Liver (tissue), 9 donors: Measurements from ENCODE around the gene MAN2A1. TPM values are rescaled to one million over a fixed set of nuclear protein-coding genes. Genes with fewer than 3 reads are reported as not detected.

ENCODE experiments used
- DNase-seq: peaks from one replicate; pipeline ENCODE4 v3.0.0-alpha.2; 2017; ENCODE audit warnings: low spot score
- H3K27ac ChIP-seq, 2 donors: one replicate each; pipeline ENCODE4 v1.7.0; 2013; ENCODE audit warnings: inconsistent platforms in 2 of 2, low read length in 2 of 2, control low read depth in 1 of 2, low read depth in 1 of 2, mild to moderate bottlenecking in 1 of 2
- H3K27me3 ChIP-seq, 4 donors: one replicate each; pipeline versions ENCODE4 v1.6.1 to v1.7.0; 2013; ENCODE audit warnings: low read length in 3 of 4, inconsistent platforms in 1 of 4, mild to moderate bottlenecking in 1 of 4, moderate library complexity in 1 of 4; ENCODE audit not compliant: control insufficient read depth in 4 of 4, insufficient read depth in 4 of 4
- H3K36me3 ChIP-seq, 4 donors: one replicate each; pipeline versions ENCODE4 v1.6.1 to v1.7.0; 2013; ENCODE audit warnings: low read length in 3 of 4, mild to moderate bottlenecking in 3 of 4, low read depth in 1 of 4, moderate library complexity in 1 of 4; ENCODE audit not compliant: control insufficient read depth in 4 of 4, insufficient read depth in 3 of 4
- H3K4me1 ChIP-seq, 4 donors: one replicate each; pipeline versions ENCODE4 v1.6.1 to v1.7.0; 2013; ENCODE audit warnings: low read length in 3 of 4, mild to moderate bottlenecking in 3 of 4, moderate library complexity in 1 of 4; ENCODE audit not compliant: control insufficient read depth in 4 of 4, insufficient read depth in 4 of 4
- H3K4me3 ChIP-seq, 3 donors: one replicate each; pipeline versions ENCODE4 v1.6.1 to v1.7.0; 2013; ENCODE audit warnings: low read length in 3 of 3, control low read depth in 1 of 3, low read depth in 1 of 3, mild to moderate bottlenecking in 1 of 3
- H3K9ac ChIP-seq, 2 donors: one replicate each; pipeline ENCODE4 v1.7.0; 2013; ENCODE audit warnings: low read length in 2 of 2, mild to moderate bottlenecking in 2 of 2, moderate library complexity in 2 of 2, control low read depth in 1 of 2, low read depth in 1 of 2
- H3K9me3 ChIP-seq, 4 donors: one replicate each; pipeline versions ENCODE4 v1.6.1 to v1.7.0; 2013; ENCODE audit warnings: low read length in 3 of 4; ENCODE audit not compliant: control insufficient read depth in 4 of 4
- EGR1 ChIP-seq, 2 donors: IDR thresholded peaks; 2 replicates each; pipeline ENCODE4 v1.6.1; 2016 to 2018; ENCODE audit warnings: antibody characterized with exemption in 2 of 2, low read depth in 2 of 2
- FOXA1 ChIP-seq: IDR thresholded peaks from 2 replicates; pipeline ENCODE4 v1.6.1; 2016; ENCODE audit warnings: antibody characterized with exemption
- GABPA ChIP-seq, 2 donors: IDR thresholded peaks in 1 of 2; conservative IDR thresholded peaks in 1 of 2; 2 replicates each; pipeline ENCODE4 v1.6.1; 2016; ENCODE audit warnings: antibody characterized with exemption in 2 of 2, mild to moderate bottlenecking in 1 of 2, moderate library complexity in 1 of 2
- HNF4G ChIP-seq: IDR thresholded peaks from 2 replicates; pipeline ENCODE4 v1.6.1; 2016; ENCODE audit warnings: antibody characterized with exemption
- JUND ChIP-seq, 2 donors: IDR thresholded peaks; 2 replicates each; pipeline ENCODE4 v1.6.1; 2016; ENCODE audit warnings: antibody characterized with exemption in 2 of 2
- NR2F2 ChIP-seq: IDR thresholded peaks from 2 replicates; pipeline ENCODE4 v1.6.1; 2016; ENCODE audit warnings: antibody characterized with exemption
- RAD21 ChIP-seq, 2 donors: IDR thresholded peaks; 2 replicates each; pipeline ENCODE4 v1.6.1; 2016; ENCODE audit warnings: antibody characterized with exemption in 2 of 2, mild to moderate bottlenecking in 2 of 2
- RXRA ChIP-seq, 2 donors: IDR thresholded peaks; 2 replicates each; pipeline ENCODE4 v1.6.1; 2017 to 2018; ENCODE audit warnings: antibody characterized with exemption in 2 of 2, mild to moderate bottlenecking in 1 of 2
- SP1 ChIP-seq: IDR thresholded peaks from 2 replicates; pipeline ENCODE4 v1.6.1; 2018; ENCODE audit warnings: antibody characterized with exemption, mild to moderate bottlenecking
- TAF1 ChIP-seq: conservative IDR thresholded peaks from 2 replicates; pipeline ENCODE4 v1.6.1; 2016; ENCODE audit warnings: antibody characterized with exemption, mild to moderate bottlenecking
- YY1 ChIP-seq: IDR thresholded peaks from 2 replicates; pipeline ENCODE4 v1.6.1; 2016; ENCODE audit warnings: antibody characterized with exemption, mild to moderate bottlenecking
- ZBTB33 ChIP-seq: IDR thresholded peaks from 2 replicates; pipeline ENCODE4 v1.6.1; 2016; ENCODE audit warnings: antibody characterized with exemption
- WGBS: extraction: QIAGEN DNeasy Blood & Tissue Kit; methylation state at CpG from one replicate; pipeline ENCODE4 v1.1.7; 2013; 5-methylcytosine and 5-hydroxymethylcytosine counted together
- polyA plus RNA-seq, 2 donors: library from polyadenylated mRNA; stranded (reverse) in 1 of 2; unstranded in 1 of 2; fragments of 200-250 nt in 1 of 2; fragments of >200 nt in 1 of 2; fragmentation: Nextera tagmentation in 1 of 2; extraction: Ambion mirVana in 1 of 2; gene quantifications; one replicate each; pipeline versions ENCODE4 v1.2.1 to v1.2.3, GENCODE V29; 2013 to 2015
- total RNA-seq, 2 donors: library from RNA; depleted of rRNA; stranded (reverse); fragments of >200 nt; gene quantifications; one replicate each; pipeline ENCODE4 v1.2.3, GENCODE V29; 2014
- TF ChIP-seq, protein P1 (sequence below): IDR thresholded peaks from 2 replicates; pipeline ENCODE4 v1.6.1; 2016; ENCODE audit warnings: antibody characterized with exemption
- TF ChIP-seq, protein P2 (sequence below): IDR thresholded peaks from 2 replicates; pipeline ENCODE4 v1.6.1; 2016; ENCODE audit warnings: antibody characterized with exemption
- donor health status: healthy.
- donor health status: healthy.
- donor health status: healthy.
- donor health status: healthy.
- donor health status: healthy.

MAN2A1 gene
- total and polyA plus RNA-seq, 4 donors, result 21.4 to 82.8 (median 47.3) TPM

- TF ChIP-seq ZBTB33, result no peak
These were observed 51.7 kb downstream of the MAN2A1 start (continued) for GRCh38 chr5:109741390-109741789.

- Histone ChIP-seq H3K4me3 (no peak overlapping the region), H3K27me3 (no peaks in the 10 kb centered on the region), H3K36me3 (no peaks in the 10 kb centered on the region), H3K27ac (peak overlapping the region in 1 of 2 donors; percentile 47), H3K9me3 (no peaks in the 10 kb centered on the region), H3K4me1 (peaks cover 5 to 14% (median 9%) of the 10 kb centered on the region in 4 donors), H3K9ac (no peak overlapping the region)
- TF ChIP-seq YY1 (no peak), ZBTB33 (no peak), JUND (IDR thresholded peaks at IDR 0.05) (no peak), RAD21 (IDR thresholded peaks at IDR 0.05) (peak in 1 of 2 donors; percentile 8)
- TF ChIP-seq, protein P1, sequence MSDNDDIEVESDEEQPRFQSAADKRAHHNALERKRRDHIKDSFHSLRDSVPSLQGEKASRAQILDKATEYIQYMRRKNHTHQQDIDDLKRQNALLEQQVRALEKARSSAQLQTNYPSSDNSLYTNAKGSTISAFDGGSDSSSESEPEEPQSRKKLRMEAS, result no peak
- no peak for DNase-seq
- 37% methylated on average over 5 of the region's 5 CpGs for WGBS
These were observed 53.4 kb downstream of the MAN2A1 start for GRCh38 chr5:109743041-109743531.

DNA sequence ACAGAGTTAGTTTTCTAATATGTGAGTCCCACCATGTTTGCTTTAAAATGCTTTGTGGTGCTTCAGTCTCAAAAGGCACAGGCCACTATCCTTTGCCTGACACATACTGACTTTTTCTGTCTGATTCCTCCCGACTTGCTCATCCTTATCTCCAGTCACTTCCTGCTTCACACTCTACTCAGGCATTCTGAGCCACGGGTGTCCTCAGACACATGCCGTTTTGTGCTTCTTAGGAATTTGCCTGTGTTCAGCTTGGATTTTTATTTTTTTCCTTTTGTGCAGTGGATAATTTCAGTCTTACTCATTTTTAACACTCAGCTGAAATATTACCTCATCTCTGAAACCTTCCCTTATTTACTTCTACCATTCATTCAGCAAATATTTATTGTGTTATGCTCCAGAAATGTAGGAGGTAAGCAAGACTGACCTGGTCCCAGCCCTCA, 54.1 kb downstream of the MAN2A1 start:
- Histone ChIP-seq H3K36me3 (no peaks in the 10 kb centered on the region), H3K9me3 (no peaks in the 10 kb centered on the region), H3K27ac (peak overlapping the region in 1 of 2 donors; percentile 3), H3K4me3 (no peak overlapping the region), H3K4me1 (peaks cover 5 to 14% (median 9%) of the 10 kb centered on the region in 4 donors), H3K27me3 (no peaks in the 10 kb centered on the region), H3K9ac (no peak overlapping the region)
- TF ChIP-seq GABPA (IDR thresholded peaks at IDR 0.05 in 1 of 2, conservative IDR thresholded peaks at IDR 0.05 in 1 of 2), result no peak
- TF ChIP-seq RXRA (IDR thresholded peaks at IDR 0.05), result peak in 1 of 2 donors; percentile 10
- no peak for TF ChIP-seq HNF4G
- TF ChIP-seq RAD21 (IDR thresholded peaks at IDR 0.05), result peak in 1 of 2 donors; percentile 11
- TF ChIP-seq SP1, result no peak
- TF ChIP-seq, protein P1, result peak; percentile 26
- 64% methylated on average over 3 of the region's 3 CpGs for WGBS
- DNase-seq, result no peak

DNA sequence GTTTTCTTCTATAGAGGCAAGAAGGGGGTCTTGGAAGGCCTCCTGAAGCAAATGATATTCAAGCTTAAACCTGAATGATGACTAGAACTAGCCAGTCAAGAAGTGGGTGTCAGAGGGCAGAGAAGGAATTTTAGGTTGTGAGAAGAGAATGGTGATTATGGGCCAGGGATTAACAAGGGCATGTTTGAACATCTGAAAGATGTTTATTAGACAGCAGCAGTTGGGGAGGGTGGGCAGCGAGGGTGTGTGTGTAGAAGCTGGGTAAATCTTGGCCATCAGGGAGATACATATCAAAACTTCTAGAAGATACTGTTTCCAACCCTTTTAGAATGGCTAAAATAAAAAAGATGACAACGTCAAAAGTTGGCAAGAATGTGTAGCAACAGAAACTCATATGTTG, 54.5 kb downstream of the MAN2A1 start:
- Histone ChIP-seq H3K9me3 (no peaks in the 10 kb centered on the region), H3K4me3 (no peak overlapping the region), H3K4me1 (peaks cover 5 to 14% (median 9%) of the 10 kb centered on the region in 4 donors), H3K27ac (no peak overlapping the region), H3K27me3 (no peaks in the 10 kb centered on the region), H3K9ac (no peak overlapping the region), H3K36me3 (no peaks in the 10 kb centered on the region)
- 98% methylated on average over 2 of the region's 2 CpGs for WGBS
- DNase-seq, result no peak
- TF ChIP-seq ZBTB33, result no peak
- TF ChIP-seq EGR1 (IDR thresholded peaks at IDR 0.05; ENCODE audit: low read depth in 2 of 2), result no peak
- TF ChIP-seq TAF1, result no peak
- no peak for TF ChIP-seq RXRA (IDR thresholded peaks at IDR 0.05)
- TF ChIP-seq FOXA1, result no peak
- TF ChIP-seq SP1, result no peak
- TF ChIP-seq NR2F2, result no peak
- TF ChIP-seq JUND (IDR thresholded peaks at IDR 0.05), result no peak
- TF ChIP-seq, protein P2, sequence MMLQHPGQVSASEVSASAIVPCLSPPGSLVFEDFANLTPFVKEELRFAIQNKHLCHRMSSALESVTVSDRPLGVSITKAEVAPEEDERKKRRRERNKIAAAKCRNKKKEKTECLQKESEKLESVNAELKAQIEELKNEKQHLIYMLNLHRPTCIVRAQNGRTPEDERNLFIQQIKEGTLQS, result no peak
- TF ChIP-seq RAD21 (IDR thresholded peaks at IDR 0.05), result no peak
- TF ChIP-seq, protein P1, result no peak
